Lung (tissue), 12 donors: ENCODE measurements around the gene INO80E. TPM values are rescaled to one million over a fixed set of nuclear protein-coding genes. Genes with fewer than 3 reads are reported as not detected.

ENCODE experiments used
- ATAC-seq: fragments of 200-7000 bp; cut with Tn5 transposase; one replicate; pipeline ENCODE4 v1.9.1; 2020; ENCODE audit warnings: moderate number of reproducible peaks; ENCODE audit not compliant: insufficient read depth, low FRiP score
- DNase-seq, 3 donors: peaks; one replicate each; pipeline ENCODE4 v3.0.0-alpha.2; 2013 to 2017
- H3K27ac ChIP-seq, 2 donors: one replicate each; pipeline ENCODE4 v1.5.1; 2013; ENCODE audit warnings: mild to moderate bottlenecking in 2 of 2, moderate library complexity in 2 of 2, control low read depth in 1 of 2, inconsistent platforms in 1 of 2, low read depth in 1 of 2, low read length in 1 of 2
- H3K27me3 ChIP-seq, 3 donors: one replicate each; pipeline ENCODE4 v1.5.1; 2013; ENCODE audit warnings: low read length in 2 of 3; ENCODE audit not compliant: control insufficient read depth in 3 of 3, insufficient read depth in 3 of 3
- H3K36me3 ChIP-seq, 4 donors: one replicate each; pipeline ENCODE4 v1.5.1; 2013; ENCODE audit warnings: low read length in 4 of 4, mild to moderate bottlenecking in 1 of 4, moderate library complexity in 1 of 4; ENCODE audit not compliant: control insufficient read depth in 4 of 4, insufficient read depth in 4 of 4
- H3K4me1 ChIP-seq, 5 donors: one replicate each; pipeline ENCODE4 v1.5.1; 2013; ENCODE audit warnings: low read length in 5 of 5, mild to moderate bottlenecking in 2 of 5, moderate library complexity in 1 of 5; ENCODE audit not compliant: control insufficient read depth in 5 of 5, insufficient read depth in 5 of 5
- H3K4me3 ChIP-seq: one replicate; pipeline ENCODE4 v1.5.1; 2013; ENCODE audit warnings: mild to moderate bottlenecking, control low read depth, moderate library complexity
- H3K9ac ChIP-seq, 2 donors: one replicate each; pipeline ENCODE4 v1.5.1; 2013; ENCODE audit warnings: low read length in 2 of 2, control low read depth in 1 of 2; ENCODE audit not compliant: insufficient read depth in 1 of 2
- H3K9me3 ChIP-seq, 4 donors: one replicate each; pipeline ENCODE4 v1.5.1; 2013; ENCODE audit warnings: low read length in 3 of 4, mild to moderate bottlenecking in 1 of 4, moderate library complexity in 1 of 4; ENCODE audit not compliant: control insufficient read depth in 4 of 4, insufficient read depth in 3 of 4
- WGBS, 2 donors: extraction: QIAGEN DNeasy Blood & Tissue Kit; methylation state at CpG; one replicate each; pipeline ENCODE4 v1.1.7; 2013; 5-methylcytosine and 5-hydroxymethylcytosine counted together
- polyA plus RNA-seq, 2 donors: library from polyadenylated mRNA; stranded (reverse); fragments of 200-250 nt; gene quantifications; one replicate each; pipeline ENCODE4 v1.2.1, GENCODE V29; 2013
- total RNA-seq, 2 donors: library from RNA; depleted of rRNA in 1 of 2; stranded (reverse); fragments of >200 nt in 1 of 2; gene quantifications; one replicate each; pipeline ENCODE4 v1.2.1, GENCODE V29; 2014 to 2021
- TF ChIP-seq, protein P1 (sequence below): IDR thresholded peaks from 2 replicates; pipeline ENCODE4 v1.5.1; 2012; ENCODE audit warnings: mild to moderate bottlenecking; ENCODE audit errors: control extremely low read depth, extremely low read depth
- donor health status: control.
- donor health status: control.
- donor health status: Bipolar disorder and iron deficiency.
- donor health status: healthy.
- donor health status: DM: yes; HTN: yes; CAD: no.

The INO80E gene
- total and polyA plus RNA-seq, 4 donors: 37.5 to 105 (median 60.2) TPM

GRCh38 chr16:30054959-30055553, 59.0 kb downstream of the INO80E start:
- DNase-seq (no peak), ATAC-seq (no peak)
- Histone ChIP-seq H3K27ac (no peak overlapping the region), H3K27me3 (no peaks in the 10 kb centered on the region), H3K36me3 (peaks cover 0 to 4% (median 2%) of the 10 kb centered on the region in 4 donors), H3K4me1 (peaks cover 0 to 12% (median 5%) of the 10 kb centered on the region in 5 donors), H3K4me3 (no peak overlapping the region), H3K9me3 (no peaks in the 10 kb centered on the region), H3K9ac (no peak overlapping the region)
- 38 to 44% methylated on average over 10 of the region's 10 CpGs for WGBS, 2 donors
- TF ChIP-seq, protein P1, sequence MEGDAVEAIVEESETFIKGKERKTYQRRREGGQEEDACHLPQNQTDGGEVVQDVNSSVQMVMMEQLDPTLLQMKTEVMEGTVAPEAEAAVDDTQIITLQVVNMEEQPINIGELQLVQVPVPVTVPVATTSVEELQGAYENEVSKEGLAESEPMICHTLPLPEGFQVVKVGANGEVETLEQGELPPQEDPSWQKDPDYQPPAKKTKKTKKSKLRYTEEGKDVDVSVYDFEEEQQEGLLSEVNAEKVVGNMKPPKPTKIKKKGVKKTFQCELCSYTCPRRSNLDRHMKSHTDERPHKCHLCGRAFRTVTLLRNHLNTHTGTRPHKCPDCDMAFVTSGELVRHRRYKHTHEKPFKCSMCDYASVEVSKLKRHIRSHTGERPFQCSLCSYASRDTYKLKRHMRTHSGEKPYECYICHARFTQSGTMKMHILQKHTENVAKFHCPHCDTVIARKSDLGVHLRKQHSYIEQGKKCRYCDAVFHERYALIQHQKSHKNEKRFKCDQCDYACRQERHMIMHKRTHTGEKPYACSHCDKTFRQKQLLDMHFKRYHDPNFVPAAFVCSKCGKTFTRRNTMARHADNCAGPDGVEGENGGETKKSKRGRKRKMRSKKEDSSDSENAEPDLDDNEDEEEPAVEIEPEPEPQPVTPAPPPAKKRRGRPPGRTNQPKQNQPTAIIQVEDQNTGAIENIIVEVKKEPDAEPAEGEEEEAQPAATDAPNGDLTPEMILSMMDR: peak; percentile 5

Other genes with a start within 250 kb of the INO80E start
- gene ZG16, start 218.0 kb upstream of the INO80E start, total RNA-seq: under 1 TPM in 1 of 2 donors, not detected in 1; 0.06 TPM
- gene ZG16, start 218.0 kb upstream of the INO80E start, polyA plus RNA-seq: under 1 TPM; 0.01 to 0.04 TPM
- gene KIF22, start 205.5 kb upstream of the INO80E start, total RNA-seq: 10 to 100 TPM; 24.3 to 27.6 TPM
- gene KIF22, start 205.5 kb upstream of the INO80E start, polyA plus RNA-seq: 10 to 100 TPM; 22.1 to 84.9 TPM
- 100 to 1,000 TPM in 1 of 2 donors, 10 to 100 TPM in 1; 94.9 to 159 TPM for gene MAZ, start 189.7 kb upstream of the INO80E start, total RNA-seq
- gene MAZ, start 189.7 kb upstream of the INO80E start, polyA plus RNA-seq: 100 to 1,000 TPM; 112 to 170 TPM
- 1 to 10 TPM; 1.2 to 6.5 TPM for gene PRRT2, start 184.0 kb upstream of the INO80E start, total RNA-seq
- gene PRRT2, start 184.0 kb upstream of the INO80E start, polyA plus RNA-seq: 1 to 10 TPM in 1 of 2 donors, under 1 TPM in 1; 0.49 to 1.8 TPM
- 10 to 100 TPM; 18.4 to 23.1 TPM for gene PAGR1, start 180.1 kb upstream of the INO80E start, total RNA-seq
- 10 to 100 TPM; 29.8 to 43.2 TPM for gene PAGR1, start 180.1 kb upstream of the INO80E start, polyA plus RNA-seq
- gene MVP, start 175.8 kb upstream of the INO80E start, total RNA-seq: 100 to 1,000 TPM; 150 to 322 TPM
- gene MVP, start 175.8 kb upstream of the INO80E start, polyA plus RNA-seq: 100 to 1,000 TPM; 239 to 267 TPM
- 10 to 100 TPM; 66.9 to 71.7 TPM for gene CDIPT, start 133.0 kb upstream of the INO80E start, total RNA-seq
- gene CDIPT, start 133.0 kb upstream of the INO80E start, polyA plus RNA-seq: 100 to 1,000 TPM in 1 of 2 donors, 10 to 100 TPM in 1; 75.0 to 105 TPM
- 10 to 100 TPM in 1 of 2 donors, 1 to 10 TPM in 1; 6.4 to 19.2 TPM for gene SEZ6L2, start 96.7 kb upstream of the INO80E start, total RNA-seq
- gene SEZ6L2, start 96.7 kb upstream of the INO80E start, polyA plus RNA-seq: 1 to 10 TPM; 4.6 to 5.8 TPM
- 1 to 10 TPM in 1 of 2 donors, under 1 TPM in 1; 0.34 to 4.3 TPM for gene ASPHD1, start 95.8 kb upstream of the INO80E start, total RNA-seq
- 1 to 10 TPM; 3.2 to 4.1 TPM for gene ASPHD1, start 95.8 kb upstream of the INO80E start, polyA plus RNA-seq
- 10 to 100 TPM; 18.0 to 26.2 TPM for gene KCTD13, start 70.0 kb upstream of the INO80E start, total RNA-seq
- gene KCTD13, start 70.0 kb upstream of the INO80E start, polyA plus RNA-seq: 10 to 100 TPM; 15.0 to 15.1 TPM
- 100 to 1,000 TPM in 1 of 2 donors, 10 to 100 TPM in 1; 56.4 to 141 TPM for gene TMEM219, start 34.2 kb upstream of the INO80E start, total RNA-seq
- gene TMEM219, start 34.2 kb upstream of the INO80E start, polyA plus RNA-seq: 100 to 1,000 TPM; 127 to 210 TPM
- 10 to 100 TPM; 55.3 to 71.8 TPM for gene TAOK2, start 22.4 kb upstream of the INO80E start, total RNA-seq
- gene TAOK2, start 22.4 kb upstream of the INO80E start, polyA plus RNA-seq: 10 to 100 TPM; 33.8 to 55.5 TPM
- 10 to 100 TPM; 16.9 to 22.7 TPM for gene HIRIP3, start 624 bp upstream of the INO80E start, total RNA-seq
- gene HIRIP3, start 624 bp upstream of the INO80E start, polyA plus RNA-seq: 10 to 100 TPM; 13.1 to 18.4 TPM
- gene DOC2A, start 14.8 kb downstream of the INO80E start, total RNA-seq: 1 to 10 TPM; 2.4 to 8.7 TPM
- 1 to 10 TPM; 1.4 to 2.9 TPM for gene DOC2A, start 14.8 kb downstream of the INO80E start, polyA plus RNA-seq
- not detected for gene C16orf92, start 27.0 kb downstream of the INO80E start, total RNA-seq
- gene C16orf92, start 27.0 kb downstream of the INO80E start, polyA plus RNA-seq: not detected
- under 1 TPM in 1 of 2 donors, not detected in 1; 0.43 TPM for gene TLCD3B, start 35.0 kb downstream of the INO80E start, total RNA-seq
- gene TLCD3B, start 35.0 kb downstream of the INO80E start, polyA plus RNA-seq: under 1 TPM in 1 of 2 donors, not detected in 1; 0.03 TPM
- 1,000 to 10,000 TPM in 1 of 2 donors, 100 to 1,000 TPM in 1; 265 to 1,167 TPM for gene ALDOA, start 69.5 kb downstream of the INO80E start, total RNA-seq
- gene ALDOA, start 69.5 kb downstream of the INO80E start, polyA plus RNA-seq: 1,000 to 10,000 TPM in 1 of 2 donors, 100 to 1,000 TPM in 1; 756 to 1,371 TPM
- gene PPP4C, start 79.8 kb downstream of the INO80E start, total RNA-seq: 10 to 100 TPM; 51.7 to 90.7 TPM
- 100 to 1,000 TPM; 113 to 143 TPM for gene PPP4C, start 79.8 kb downstream of the INO80E start, polyA plus RNA-seq
- 1 to 10 TPM in 1 of 2 donors, under 1 TPM in 1; 0.60 to 1.7 TPM for gene TBX6, start 95.7 kb downstream of the INO80E start, total RNA-seq
- gene TBX6, start 95.7 kb downstream of the INO80E start, polyA plus RNA-seq: 1 to 10 TPM; 1.1 to 1.6 TPM
- 10 to 100 TPM; 56.2 to 69.0 TPM for gene YPEL3, start 100.0 kb downstream of the INO80E start, total RNA-seq
- 100 to 1,000 TPM; 118 to 208 TPM for gene YPEL3, start 100.0 kb downstream of the INO80E start, polyA plus RNA-seq
- gene GDPD3, start 117.3 kb downstream of the INO80E start, total RNA-seq: 1 to 10 TPM; 5.1 to 5.8 TPM
- gene GDPD3, start 117.3 kb downstream of the INO80E start, polyA plus RNA-seq: 1 to 10 TPM; 4.1 to 6.0 TPM
- 10 to 100 TPM; 50.3 to 96.7 TPM for gene MAPK3, start 127.0 kb downstream of the INO80E start, total RNA-seq
- 10 to 100 TPM; 65.7 to 83.8 TPM for gene MAPK3, start 127.0 kb downstream of the INO80E start, polyA plus RNA-seq
- 100 to 1,000 TPM in 1 of 2 donors, 10 to 100 TPM in 1; 47.7 to 143 TPM for gene CORO1A, start 187.4 kb downstream of the INO80E start, total RNA-seq
- gene CORO1A, start 187.4 kb downstream of the INO80E start, polyA plus RNA-seq: 100 to 1,000 TPM in 1 of 2 donors, 10 to 100 TPM in 1; 41.8 to 419 TPM
- gene BOLA2B, start 197.4 kb downstream of the INO80E start, total RNA-seq: 100 to 1,000 TPM in 1 of 2 donors, 1 to 10 TPM in 1; 9.8 to 111 TPM
- 100 to 1,000 TPM; 253 to 320 TPM for gene BOLA2B, start 197.4 kb downstream of the INO80E start, polyA plus RNA-seq
- gene SLX1A, start 197.6 kb downstream of the INO80E start, total RNA-seq: 10 to 100 TPM; 24.0 to 96.0 TPM
- gene SLX1A, start 197.6 kb downstream of the INO80E start, polyA plus RNA-seq: 10 to 100 TPM; 63.4 to 86.8 TPM
- 10 to 100 TPM; 16.3 to 22.4 TPM for gene SULT1A3, start 203.0 kb downstream of the INO80E start, total RNA-seq
- gene SULT1A3, start 203.0 kb downstream of the INO80E start, polyA plus RNA-seq: 10 to 100 TPM in 1 of 2 donors, 1 to 10 TPM in 1; 8.3 to 32.8 TPM